H9 (cell line): ENCODE data around the gene METTL4. TPM values are rescaled to one million over a fixed set of nuclear protein-coding genes. Genes with fewer than 3 reads are reported as not detected.

Experiments
- DNase-seq: peaks from one replicate; pipeline ENCODE4 v3.0.0-alpha.2; 2017
- H2AFZ ChIP-seq: one replicate; pipeline ENCODE4 v1.6.1; 2013; ENCODE audit warnings: mild to moderate bottlenecking, low read length, control low read depth, moderate library complexity
- H2AK5ac ChIP-seq: 2 replicates; pipeline ENCODE4 v1.6.1; 2013; ENCODE audit warnings: low read length, control low read depth, mixed read lengths; ENCODE audit not compliant: insufficient read length
- H2BK120ac ChIP-seq: one replicate; pipeline ENCODE4 v1.6.1; 2013; ENCODE audit warnings: low read depth, mild to moderate bottlenecking, low read length, control low read depth, inconsistent platforms; ENCODE audit not compliant: poor library complexity, severe bottlenecking
- H2BK12ac ChIP-seq: 2 replicates; pipeline ENCODE4 v1.6.1; 2013; ENCODE audit warnings: low read length, control low read depth, mixed read lengths, low read depth; ENCODE audit not compliant: insufficient read length
- H2BK15ac ChIP-seq: 2 replicates; pipeline ENCODE4 v1.6.1; 2013; ENCODE audit warnings: low read depth, low read length, control low read depth
- H2BK20ac ChIP-seq: one replicate; pipeline ENCODE4 v1.6.1; 2013; ENCODE audit warnings: low read depth, mild to moderate bottlenecking, low read length, control low read depth, inconsistent platforms; ENCODE audit not compliant: poor library complexity, severe bottlenecking
- H2BK5ac ChIP-seq: 2 replicates; pipeline ENCODE4 v1.6.1; 2013; ENCODE audit warnings: low read length, control low read depth, mixed read lengths; ENCODE audit not compliant: insufficient read length
- H3K14ac ChIP-seq: 2 replicates; pipeline ENCODE4 v1.6.1; 2013; ENCODE audit warnings: low read length, control low read depth; ENCODE audit not compliant: insufficient read depth
- H3K18ac ChIP-seq: 2 replicates; pipeline ENCODE4 v1.6.1; 2013; ENCODE audit warnings: low read depth, mild to moderate bottlenecking, mixed read lengths, low read length, control low read depth; ENCODE audit not compliant: insufficient read length
- H3K23ac ChIP-seq: 2 replicates; pipeline ENCODE4 v1.6.1; 2013; ENCODE audit warnings: low read length, control low read depth, mixed read lengths, low read depth; ENCODE audit not compliant: insufficient read length
- H3K23me2 ChIP-seq: 2 replicates; pipeline ENCODE4 v1.6.1; 2013; ENCODE audit warnings: low read depth, mild to moderate bottlenecking, mixed read lengths, low read length, control low read depth; ENCODE audit not compliant: insufficient read length, poor library complexity, severe bottlenecking
- H3K27ac ChIP-seq: 2 replicates; pipeline ENCODE4 v1.5.1; 2013; ENCODE audit warnings: low read length, control low read depth, mixed read lengths, low read depth; ENCODE audit not compliant: insufficient read length
- H3K27me3 ChIP-seq: 2 replicates; pipeline ENCODE4 v1.6.1; 2013; ENCODE audit warnings: low read length, control low read depth, inconsistent platforms; ENCODE audit not compliant: insufficient read depth
- H3K4ac ChIP-seq: 2 replicates; pipeline ENCODE4 v1.6.1; 2013; ENCODE audit warnings: low read depth, mild to moderate bottlenecking, control low read depth, inconsistent platforms, low read length, moderate library complexity
- H3K4me1 ChIP-seq: 2 replicates; pipeline ENCODE4 v1.6.1; 2013; ENCODE audit warnings: low read length, control low read depth, inconsistent platforms; ENCODE audit not compliant: insufficient read depth
- H3K4me2 ChIP-seq: 2 replicates; pipeline ENCODE4 v1.6.1; 2013; ENCODE audit warnings: low read length, control low read depth, mixed read lengths; ENCODE audit not compliant: insufficient read length, insufficient read depth
- H3K56ac ChIP-seq: 2 replicates; pipeline ENCODE4 v1.6.1; 2013; ENCODE audit warnings: low read depth, mild to moderate bottlenecking, mixed read lengths, low read length, control low read depth; ENCODE audit not compliant: insufficient read length
- H3K79me1 ChIP-seq: 2 replicates; pipeline ENCODE4 v1.6.1; 2013; ENCODE audit warnings: low read depth, mild to moderate bottlenecking, moderate library complexity, low read length, control low read depth, inconsistent platforms; ENCODE audit not compliant: insufficient read depth, poor library complexity, severe bottlenecking
- H3K79me2 ChIP-seq: 2 replicates; pipeline ENCODE4 v1.6.1; 2013; ENCODE audit warnings: low read length, control low read depth, inconsistent platforms; ENCODE audit not compliant: insufficient read depth
- H3K9ac ChIP-seq: 2 replicates; pipeline ENCODE4 v1.6.1; 2013; ENCODE audit warnings: low read length, control low read depth, mixed read lengths; ENCODE audit not compliant: insufficient read length; ENCODE audit errors: extremely low read depth
- H3K9me3 ChIP-seq: one replicate; pipeline ENCODE4 v1.6.1; 2013; ENCODE audit warnings: low read depth, low read length, inconsistent platforms; ENCODE audit not compliant: control insufficient read depth
- H3T11ph ChIP-seq: one replicate; pipeline ENCODE4 v1.6.1; 2013; ENCODE audit warnings: mild to moderate bottlenecking, low read length, control low read depth, inconsistent platforms
- H4K20me1 ChIP-seq: one replicate; pipeline ENCODE4 v1.6.1; 2013; ENCODE audit not compliant: control insufficient read depth, insufficient read length, insufficient read depth
- H4K5ac ChIP-seq: 2 replicates; pipeline ENCODE4 v1.6.1; 2013; ENCODE audit warnings: low read depth, mild to moderate bottlenecking, mixed read lengths, low read length, control low read depth; ENCODE audit not compliant: insufficient read length
- H4K8ac ChIP-seq: replicated peaks from 2 replicates; pipeline ENCODE4 v1.6.1; 2013; ENCODE audit warnings: low read length, control low read depth, mixed read lengths, low read depth; ENCODE audit not compliant: insufficient read length
- H4K91ac ChIP-seq: 2 replicates; pipeline ENCODE4 v1.6.1; 2013; ENCODE audit warnings: low read depth, mild to moderate bottlenecking, moderate library complexity, mixed read lengths, low read length, control low read depth; ENCODE audit not compliant: insufficient read length
- H3K27ac Mint-ChIP-seq, 3 experiments: 2 replicates in 2 of 3; 3 replicates in 1 of 3; pipeline ENCODE4 v1.8.0; 2020 to 2021; ENCODE audit warnings: mixed read lengths in 3 of 3, mild to moderate bottlenecking in 1 of 3, moderate library complexity in 1 of 3
- H3K27me3 Mint-ChIP-seq: 2 replicates; pipeline ENCODE4 v1.8.0; 2021; ENCODE audit warnings: low read depth, mild to moderate bottlenecking, moderate library complexity, mixed read lengths
- H3K36me3 Mint-ChIP-seq, 3 experiments: 2 replicates in 2 of 3; 3 replicates in 1 of 3; pipeline ENCODE4 v1.8.0; 2020 to 2021; ENCODE audit warnings: low read depth in 3 of 3, mixed read lengths in 3 of 3; ENCODE audit not compliant: insufficient read depth in 1 of 3
- H3K4me1 Mint-ChIP-seq, 2 experiments: 2 replicates each; pipeline ENCODE4 v1.8.0; 2020; ENCODE audit warnings: mixed read lengths in 2 of 2
- H3K4me3 Mint-ChIP-seq, 2 experiments: 2 replicates in 1 of 2; 3 replicates in 1 of 2; pipeline ENCODE4 v1.8.0; 2020 to 2021; ENCODE audit warnings: mild to moderate bottlenecking in 2 of 2, mixed read lengths in 2 of 2, moderate library complexity in 1 of 2
- H3K9me3 Mint-ChIP-seq, 2 experiments: 2 replicates in 1 of 2; 3 replicates in 1 of 2; pipeline ENCODE4 v1.8.0; 2020; ENCODE audit warnings: mild to moderate bottlenecking in 2 of 2, mixed read lengths in 2 of 2, moderate library complexity in 1 of 2
- WGBS: extraction: QIAGEN DNeasy Blood & Tissue Kit; methylation state at CpG from one replicate; pipeline ENCODE4 v1.1.7; 2013; ENCODE audit warnings: missing lambda C conversion rate, low lambda C conversion rate, mixed read lengths; ENCODE audit not compliant: insufficient read length; ENCODE audit errors: extremely low coverage; 5-methylcytosine and 5-hydroxymethylcytosine counted together
- total RNA-seq: library from RNA; stranded (reverse); gene quantifications from 2 replicates; pipeline ENCODE4 v1.2.1, GENCODE V29; 2021
- TF ChIP-seq, protein P1 (sequence below): fragments of 200-600 bp; sonication (generic); conservative IDR thresholded peaks from 3 replicates; pipeline ENCODE4 v1.8.0; 2021; ENCODE audit warnings: antibody characterized with exemption, mild to moderate bottlenecking

METTL4 gene
- total RNA-seq, 1 experiment from 2014 or later = 14.2 TPM

GRCh38 chr18:2511451-2511850 lies 59.9 kb downstream of the METTL4 start:
- no peaks in the 10 kb centered on the region for H3K36me3 Mint-ChIP-seq
- no peak for DNase-seq

More at GRCh38 chr18:2511451-2511850, 59.9 kb downstream of the METTL4 start:
- no peaks in the 10 kb centered on the region for H3K9me3 ChIP-seq
- H3K27me3 ChIP-seq = no peaks in the 10 kb centered on the region
- H2BK15ac ChIP-seq = no peak overlapping the region
- H4K5ac ChIP-seq = no peak overlapping the region
- TF ChIP-seq, protein P1, sequence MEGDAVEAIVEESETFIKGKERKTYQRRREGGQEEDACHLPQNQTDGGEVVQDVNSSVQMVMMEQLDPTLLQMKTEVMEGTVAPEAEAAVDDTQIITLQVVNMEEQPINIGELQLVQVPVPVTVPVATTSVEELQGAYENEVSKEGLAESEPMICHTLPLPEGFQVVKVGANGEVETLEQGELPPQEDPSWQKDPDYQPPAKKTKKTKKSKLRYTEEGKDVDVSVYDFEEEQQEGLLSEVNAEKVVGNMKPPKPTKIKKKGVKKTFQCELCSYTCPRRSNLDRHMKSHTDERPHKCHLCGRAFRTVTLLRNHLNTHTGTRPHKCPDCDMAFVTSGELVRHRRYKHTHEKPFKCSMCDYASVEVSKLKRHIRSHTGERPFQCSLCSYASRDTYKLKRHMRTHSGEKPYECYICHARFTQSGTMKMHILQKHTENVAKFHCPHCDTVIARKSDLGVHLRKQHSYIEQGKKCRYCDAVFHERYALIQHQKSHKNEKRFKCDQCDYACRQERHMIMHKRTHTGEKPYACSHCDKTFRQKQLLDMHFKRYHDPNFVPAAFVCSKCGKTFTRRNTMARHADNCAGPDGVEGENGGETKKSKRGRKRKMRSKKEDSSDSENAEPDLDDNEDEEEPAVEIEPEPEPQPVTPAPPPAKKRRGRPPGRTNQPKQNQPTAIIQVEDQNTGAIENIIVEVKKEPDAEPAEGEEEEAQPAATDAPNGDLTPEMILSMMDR = no peak
- H3K4ac ChIP-seq = no peak overlapping the region
- H3K79me1 ChIP-seq = no peaks in the 10 kb centered on the region
- no peaks in the 10 kb centered on the region for H4K20me1 ChIP-seq
- H3K23ac ChIP-seq = no peak overlapping the region
- no peak overlapping the region for H3K27ac ChIP-seq
- H4K8ac ChIP-seq = no peak overlapping the region
- H4K91ac ChIP-seq = no peak overlapping the region
- no peak overlapping the region for H3K56ac ChIP-seq
- no peak overlapping the region for H3T11ph ChIP-seq
- no peak overlapping the region for H2BK120ac ChIP-seq
- H3K4me2 ChIP-seq = no peak overlapping the region
- no peak overlapping the region for H3K14ac ChIP-seq
- H3K27me3 Mint-ChIP-seq = no peaks in the 10 kb centered on the region
- no peak overlapping the region for H2BK12ac ChIP-seq
- H3K9ac ChIP-seq = no peak overlapping the region
- H2AFZ ChIP-seq = no peak overlapping the region
- no peak overlapping the region for H2AK5ac ChIP-seq
- no peaks in the 10 kb centered on the region; the same call in 1 of the 2 replicates for H3K4me1 ChIP-seq
- no peak overlapping the region for H2BK20ac ChIP-seq
- H2BK5ac ChIP-seq = no peak overlapping the region
- no peak overlapping the region for H3K18ac ChIP-seq
- no peaks in the 10 kb centered on the region for H3K79me2 ChIP-seq
- no peaks in the 10 kb centered on the region for H3K23me2 ChIP-seq
- H3K4me3 Mint-ChIP-seq = no peak overlapping the region
- H3K9me3 Mint-ChIP-seq = no peaks in the 10 kb centered on the region
- H3K4me1 Mint-ChIP-seq = no peaks in the 10 kb centered on the region
- WGBS = no CpG with 5 or more reads among the region's 3 CpGs
- H3K27ac Mint-ChIP-seq = no peak overlapping the region
